ENCODE data around the gene EPHA3.

EPHA3 gene

GRCh38 chr3:89227634-89228033 is 120.2 kb downstream of the EPHA3 start:
- no peak for DNase-seq (ENCODE audit: low read depth in 2 of 2)

DNA sequence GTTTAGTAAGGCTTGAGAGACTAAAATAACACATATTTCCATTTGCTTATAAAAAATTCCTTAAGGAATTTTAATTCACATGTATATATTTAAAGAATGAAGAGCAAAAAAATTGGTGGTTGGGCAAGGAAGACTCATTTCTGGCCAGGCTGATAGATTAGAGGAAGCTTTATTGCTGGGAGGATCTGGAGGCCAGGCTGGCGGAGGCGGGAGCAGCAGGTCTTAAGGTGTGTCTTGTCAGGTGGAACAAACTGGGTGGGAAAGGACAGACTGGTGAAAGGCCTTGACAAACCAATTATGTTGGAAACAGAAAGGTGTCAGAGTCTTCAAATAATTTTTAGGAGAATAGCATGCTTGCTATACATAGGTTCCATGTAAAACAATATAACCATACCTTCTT is 124.7 kb downstream of the EPHA3 start:
- DNase-seq (ENCODE audit: low read depth in 2 of 2) = no peak

DNA sequence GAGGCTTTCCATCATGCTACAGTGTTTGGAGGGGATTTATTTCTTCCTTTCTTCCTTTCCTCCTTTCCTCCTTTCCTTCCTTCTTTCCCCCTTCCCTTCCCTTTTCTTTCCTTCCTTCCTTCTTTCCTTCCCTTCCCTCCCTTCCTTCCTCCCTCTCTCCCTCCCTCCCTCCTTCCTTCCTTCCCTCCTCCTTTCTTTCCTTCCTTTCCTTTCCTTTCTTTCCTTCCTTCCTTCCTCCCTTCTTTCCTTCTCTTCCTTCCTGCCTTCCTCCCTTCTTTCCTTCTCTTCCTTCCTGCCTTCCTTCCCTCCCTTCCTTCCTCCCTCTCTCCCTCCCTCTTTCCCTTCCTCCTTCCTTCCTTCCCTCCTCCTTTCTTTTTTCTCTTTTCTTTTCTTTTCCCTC is 127.2 kb downstream of the EPHA3 start:
- no peak for DNase-seq (ENCODE audit: low read depth in 2 of 2)

DNA sequence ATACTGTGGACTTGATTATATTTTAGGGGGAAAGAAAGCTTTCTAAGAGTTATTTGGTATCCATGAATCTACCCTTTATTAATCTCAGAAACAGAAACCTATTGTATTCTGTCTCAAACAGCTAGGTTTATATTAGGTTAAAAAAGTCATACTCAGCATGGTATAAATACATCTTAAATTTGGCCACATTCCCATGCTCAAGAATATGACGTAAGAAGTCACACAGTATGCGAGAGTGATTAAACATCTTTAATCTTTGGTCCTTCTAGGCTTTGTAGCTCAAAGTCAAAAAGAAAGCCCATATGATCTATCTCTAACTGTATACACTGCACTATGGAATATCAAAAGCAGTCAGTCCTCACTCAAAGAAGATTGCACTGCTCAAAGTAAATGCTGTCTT is 131.4 kb downstream of the EPHA3 start:
- no peak for DNase-seq (ENCODE audit: low read depth in 2 of 2)

DNA sequence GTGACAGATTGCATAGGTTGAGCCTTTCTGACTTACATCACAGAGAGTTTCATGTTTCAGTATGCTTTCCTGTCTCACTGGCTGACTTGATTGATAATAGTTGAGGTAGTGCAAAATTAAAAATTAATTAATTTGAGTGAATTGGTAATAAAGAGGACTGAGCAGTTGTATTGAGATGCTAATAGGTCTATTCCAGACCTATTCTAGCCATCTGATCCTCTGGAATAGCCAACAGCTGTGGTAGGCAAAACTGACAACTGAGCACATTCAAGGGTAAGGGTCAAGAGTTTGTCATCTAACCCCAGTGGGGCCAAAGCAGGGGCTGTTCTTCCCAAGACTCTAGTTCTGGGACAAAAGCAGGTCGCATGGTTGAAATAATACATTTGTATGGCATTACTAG is 132.4 kb downstream of the EPHA3 start:
- no peak for DNase-seq (ENCODE audit: low read depth in 2 of 2)

DNA sequence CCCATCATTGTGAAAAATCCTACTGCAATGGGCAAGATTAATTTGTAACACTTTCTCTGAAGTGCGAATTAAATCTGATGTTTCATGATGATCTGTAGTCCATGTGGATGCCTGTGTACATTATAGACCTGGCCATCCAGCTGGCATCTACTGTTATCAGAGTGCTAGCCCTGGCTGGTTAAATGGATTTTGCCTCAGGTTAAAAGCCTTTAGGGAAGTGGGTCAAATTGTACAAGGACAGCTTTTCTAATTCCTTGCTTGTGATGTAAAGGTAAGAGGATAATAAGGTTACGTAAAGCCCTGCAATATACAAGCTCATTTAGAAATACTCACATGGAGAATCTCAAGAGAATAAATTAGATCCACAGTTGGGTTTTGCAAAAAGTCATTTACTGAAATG is 138.2 kb downstream of the EPHA3 start:
- DNase-seq (ENCODE audit: low read depth in 2 of 2) = no peak

- DNase-seq (ENCODE audit: low read depth in 2 of 2) = no peak
Measured at GRCh38 chr3:89246326-89246725, 138.9 kb downstream of the EPHA3 start.

- DNase-seq (ENCODE audit: low read depth in 2 of 2) = no peak
Measured at GRCh38 chr3:89250742-89251141, 143.3 kb downstream of the EPHA3 start.

DNA sequence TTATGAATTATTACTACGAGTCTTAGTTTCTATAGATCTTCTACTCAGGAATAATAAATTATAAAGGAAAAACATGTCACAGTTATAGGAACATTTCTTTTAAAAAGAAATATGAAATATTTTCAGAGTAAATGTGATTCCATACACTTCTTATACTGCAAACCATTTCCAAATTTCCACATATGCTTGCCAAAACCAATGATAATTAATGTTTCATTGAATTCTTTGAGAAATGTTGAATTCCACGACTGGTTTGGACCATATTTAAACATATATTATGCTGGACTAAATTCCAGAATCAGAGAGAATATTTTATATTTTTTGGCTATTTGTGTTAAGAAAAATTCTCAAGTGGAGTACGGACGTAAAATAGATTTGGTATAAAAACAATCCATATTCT is 144.6 kb downstream of the EPHA3 start:
- DNase-seq (ENCODE audit: low read depth in 2 of 2) = no peak

GRCh38 chr3:89252860-89253259 is 145.4 kb downstream of the EPHA3 start:
- no peak for DNase-seq (ENCODE audit: low read depth in 2 of 2)

DNA sequence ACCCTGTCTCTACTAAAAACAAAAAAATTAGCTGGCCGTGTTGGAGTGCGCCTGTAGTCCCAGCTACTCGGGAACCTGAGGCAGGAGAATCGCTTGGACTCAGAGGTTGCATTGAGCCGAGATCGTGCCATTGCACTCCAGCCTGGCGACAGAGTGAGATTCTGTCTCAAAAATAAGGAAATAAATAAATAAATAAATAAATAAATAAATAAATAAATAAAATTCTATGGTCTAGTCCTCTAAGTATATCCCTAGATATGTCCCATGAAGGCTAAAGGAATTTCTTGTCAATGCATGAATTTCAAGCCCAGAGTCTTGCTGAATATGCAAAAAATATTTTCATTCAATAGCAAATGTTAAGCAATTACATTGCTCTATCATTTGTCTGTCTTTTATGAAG is 149.0 kb downstream of the EPHA3 start:
- no peak for DNase-seq (ENCODE audit: low read depth in 2 of 2)

DNA sequence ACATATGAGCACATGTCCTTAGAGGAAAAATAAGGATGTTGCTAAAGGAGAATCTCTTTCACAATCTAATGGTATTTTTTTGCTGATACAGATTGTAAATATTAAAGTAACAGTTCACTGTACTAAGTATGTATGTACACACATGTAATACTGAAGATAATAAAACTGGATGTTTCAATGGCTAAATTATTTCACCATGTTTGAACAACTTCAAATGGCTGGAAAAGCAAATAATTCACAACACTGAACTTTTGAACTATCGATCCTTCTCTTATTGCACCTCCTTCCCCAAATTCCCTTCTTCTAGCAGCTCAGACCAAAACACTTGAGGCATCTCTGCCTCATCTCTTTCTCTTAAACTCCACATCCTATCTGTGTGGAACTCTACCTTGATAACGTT is 149.5 kb downstream of the EPHA3 start:
- no peak for DNase-seq (ENCODE audit: low read depth in 2 of 2)

DNA sequence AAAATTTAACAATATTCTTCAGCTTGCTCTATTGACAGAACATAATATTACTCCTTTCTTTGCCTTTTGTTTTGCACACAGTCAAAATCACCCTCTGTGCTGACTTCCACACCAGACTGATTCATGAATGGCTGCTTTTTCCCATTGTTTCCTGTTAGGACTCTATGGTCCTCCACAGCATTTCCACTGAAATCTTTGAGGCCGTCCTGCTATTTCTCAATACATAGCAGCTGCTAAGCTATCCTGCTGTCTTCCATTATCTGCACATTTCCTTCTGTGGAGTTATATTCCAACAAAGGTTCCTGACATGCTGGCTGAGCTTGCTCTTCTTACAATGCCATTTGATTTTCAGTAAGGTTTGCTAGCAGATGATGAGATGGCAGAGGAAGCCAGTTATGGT is 153.3 kb downstream of the EPHA3 start:
- DNase-seq (ENCODE audit: low read depth in 2 of 2) = no peak

- no peak for DNase-seq (ENCODE audit: low read depth in 2 of 2)
Measured at GRCh38 chr3:89261673-89262072, 154.3 kb downstream of the EPHA3 start.

DNA sequence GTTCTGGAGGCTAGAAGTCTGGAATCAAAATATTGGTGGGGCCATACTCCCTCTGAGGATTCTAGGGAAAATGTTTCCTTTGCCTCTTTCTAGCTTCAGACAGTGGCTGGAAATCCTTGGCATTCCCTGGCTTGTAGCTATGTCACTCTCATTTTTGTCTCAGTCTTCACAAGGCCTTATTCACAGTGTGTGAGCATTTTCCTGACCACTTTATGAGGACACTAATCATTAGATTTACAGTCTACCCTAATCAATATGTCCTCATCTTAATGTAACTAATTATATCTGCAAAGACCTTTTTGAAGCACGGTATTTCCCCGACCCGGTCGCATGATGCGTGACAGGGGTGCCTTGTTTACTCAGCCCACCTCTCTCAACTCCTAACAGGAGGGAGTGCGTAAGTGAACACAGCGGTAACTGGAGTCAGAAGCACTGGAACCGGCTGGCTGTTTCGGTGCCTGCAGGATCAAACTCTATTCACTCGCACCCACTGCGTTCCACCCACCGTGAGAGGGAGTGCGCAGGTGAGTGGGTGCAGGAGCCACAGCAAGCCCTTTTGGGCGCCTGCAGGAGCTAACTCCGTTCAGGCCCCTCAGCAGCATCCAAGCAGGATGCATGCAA is 155.0 kb downstream of the EPHA3 start:
- DNase-seq (ENCODE audit: low read depth in 2 of 2) = no peak

- no peak for DNase-seq (ENCODE audit: low read depth in 2 of 2)
Measured at GRCh38 chr3:89264037-89264560, 156.7 kb downstream of the EPHA3 start.

- no peak for DNase-seq (ENCODE audit: low read depth in 2 of 2)
Measured at GRCh38 chr3:89266074-89266473, 158.7 kb downstream of the EPHA3 start.

GRCh38 chr3:89268059-89268458 is 160.6 kb downstream of the EPHA3 start:
- DNase-seq (ENCODE audit: low read depth in 2 of 2) = no peak

GRCh38 chr3:89270201-89270600 is 162.8 kb downstream of the EPHA3 start:
- no peak for DNase-seq (ENCODE audit: low read depth in 2 of 2)

DNA sequence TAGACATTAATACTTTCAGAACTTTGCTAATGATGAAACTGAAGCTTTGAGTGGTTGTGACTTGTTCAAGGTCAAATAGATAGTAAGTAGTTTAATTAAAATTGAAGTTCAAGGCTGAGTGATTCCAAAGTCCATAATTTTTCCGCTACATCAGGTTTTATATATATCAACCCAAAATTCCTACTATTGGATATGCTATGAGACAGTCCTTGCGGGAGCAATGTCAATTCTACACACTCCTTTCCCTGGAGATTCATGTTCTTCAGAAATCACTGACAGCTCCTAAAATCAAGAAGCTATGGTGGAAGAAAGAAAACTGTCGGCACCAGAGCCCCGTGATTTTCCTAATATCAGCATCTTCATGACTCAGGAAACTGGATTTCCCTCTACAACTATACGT is 167.6 kb downstream of the EPHA3 start:
- no peak for DNase-seq (ENCODE audit: low read depth in 2 of 2)

- no peak for DNase-seq (ENCODE audit: low read depth in 2 of 2)
Measured at GRCh38 chr3:89276116-89276515, 168.7 kb downstream of the EPHA3 start.

- no peak for DNase-seq (ENCODE audit: low read depth in 2 of 2)
Measured at GRCh38 chr3:89278302-89279025, 171.0 kb downstream of the EPHA3 start.

DNA sequence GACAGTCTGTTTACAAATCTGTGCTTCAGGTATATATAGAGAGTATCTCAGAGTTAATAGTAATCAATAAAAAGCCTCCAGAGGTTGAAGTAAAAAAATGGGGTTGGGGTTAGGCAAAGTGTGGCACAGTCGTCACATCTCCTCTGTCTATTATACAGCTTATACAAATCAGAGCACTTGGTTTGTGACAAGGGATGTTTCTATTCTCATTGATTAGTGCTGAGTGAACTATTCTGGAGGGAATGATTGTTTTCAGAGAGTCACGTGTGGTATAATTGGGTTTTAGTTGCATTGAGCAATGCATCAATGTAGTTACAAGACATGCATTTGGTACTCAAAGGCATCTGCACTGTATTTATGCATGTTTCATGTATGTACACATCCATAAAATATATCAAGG is 172.9 kb downstream of the EPHA3 start:
- no peak for DNase-seq (ENCODE audit: low read depth in 2 of 2)
